ENCODE data around the gene GRIA4.

DNA sequence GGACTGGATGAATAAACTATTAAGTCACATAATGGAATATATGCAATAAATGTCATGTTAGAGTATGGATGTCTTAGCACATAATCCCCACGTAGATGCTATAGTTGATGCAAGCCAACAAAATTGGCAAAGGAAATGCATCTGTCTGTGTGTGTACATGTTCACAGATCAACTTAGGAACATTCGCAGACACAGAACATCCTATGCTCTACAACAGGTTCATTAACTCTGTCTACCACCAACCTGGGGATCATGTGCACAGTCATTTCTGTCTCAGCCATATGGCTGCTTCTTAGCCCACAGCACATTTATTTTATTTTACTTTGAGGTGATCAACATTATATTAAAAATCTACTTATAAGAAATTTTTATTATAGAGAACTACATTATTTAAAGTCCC is 407.2 kb downstream of the GRIA4 start:
- TF ChIP-seq, protein P1, sequence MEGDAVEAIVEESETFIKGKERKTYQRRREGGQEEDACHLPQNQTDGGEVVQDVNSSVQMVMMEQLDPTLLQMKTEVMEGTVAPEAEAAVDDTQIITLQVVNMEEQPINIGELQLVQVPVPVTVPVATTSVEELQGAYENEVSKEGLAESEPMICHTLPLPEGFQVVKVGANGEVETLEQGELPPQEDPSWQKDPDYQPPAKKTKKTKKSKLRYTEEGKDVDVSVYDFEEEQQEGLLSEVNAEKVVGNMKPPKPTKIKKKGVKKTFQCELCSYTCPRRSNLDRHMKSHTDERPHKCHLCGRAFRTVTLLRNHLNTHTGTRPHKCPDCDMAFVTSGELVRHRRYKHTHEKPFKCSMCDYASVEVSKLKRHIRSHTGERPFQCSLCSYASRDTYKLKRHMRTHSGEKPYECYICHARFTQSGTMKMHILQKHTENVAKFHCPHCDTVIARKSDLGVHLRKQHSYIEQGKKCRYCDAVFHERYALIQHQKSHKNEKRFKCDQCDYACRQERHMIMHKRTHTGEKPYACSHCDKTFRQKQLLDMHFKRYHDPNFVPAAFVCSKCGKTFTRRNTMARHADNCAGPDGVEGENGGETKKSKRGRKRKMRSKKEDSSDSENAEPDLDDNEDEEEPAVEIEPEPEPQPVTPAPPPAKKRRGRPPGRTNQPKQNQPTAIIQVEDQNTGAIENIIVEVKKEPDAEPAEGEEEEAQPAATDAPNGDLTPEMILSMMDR (IDR thresholded peaks at IDR 0.05; ENCODE audit: low read depth, low read length), result no peak
- TF ChIP-seq MYC (IDR thresholded peaks at IDR 0.05; ENCODE audit: low read depth, low read length) (no peak), POLR2A (IDR thresholded peaks at IDR 0.05; ENCODE audit: extremely low read depth, insufficient read length) (no peak)
- TF ChIP-seq, protein P2, sequence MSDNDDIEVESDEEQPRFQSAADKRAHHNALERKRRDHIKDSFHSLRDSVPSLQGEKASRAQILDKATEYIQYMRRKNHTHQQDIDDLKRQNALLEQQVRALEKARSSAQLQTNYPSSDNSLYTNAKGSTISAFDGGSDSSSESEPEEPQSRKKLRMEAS (IDR thresholded peaks at IDR 0.05; ENCODE audit: low read depth, low read length), result no peak

Data from NB4 (cell line).